Testis (tissue), 3 donors: ENCODE measurements around the gene C16orf78. TPM values are rescaled to one million over a fixed set of nuclear protein-coding genes. Genes with fewer than 3 reads are reported as not detected.

Experiments used
- DNase-seq: peaks from one replicate; pipeline ENCODE4 v3.0.0-alpha.2; 2019
- H3K27ac ChIP-seq, 2 donors: fragments of 200-600 bp; sonication (generic); one replicate each; pipeline ENCODE4 v1.5.1; 2019
- H3K27me3 ChIP-seq: fragments of 200-600 bp; sonication (generic); one replicate; pipeline ENCODE4 v1.5.1; 2019
- H3K36me3 ChIP-seq: fragments of 200-600 bp; sonication (generic); one replicate; pipeline ENCODE4 v1.5.1; 2017; ENCODE audit warnings: low read depth; ENCODE audit errors: missing control alignments
- H3K4me1 ChIP-seq: fragments of 200-600 bp; sonication (generic); one replicate; pipeline ENCODE4 v1.5.1; 2019
- H3K4me3 ChIP-seq, 2 donors: fragments of 200-600 bp; sonication (generic); one replicate each; pipeline ENCODE4 v1.5.1; 2017 to 2019
- H3K9me3 ChIP-seq: fragments of 200-600 bp; sonication (generic); one replicate; pipeline ENCODE4 v1.5.1; 2017
- POLR2A ChIP-seq: fragments of 450-650 bp; IDR thresholded peaks from one replicate; pipeline ENCODE4 v1.6.1; 2017; ENCODE audit warnings: antibody characterized with exemption, mild to moderate bottlenecking, moderate library complexity
- WGBS, 2 donors: methylation state at CpG; one replicate each; pipeline ENCODE4 v1.1.5; 2018; 5-methylcytosine and 5-hydroxymethylcytosine counted together
- intact Hi-C: fragments of 100-400 bp; cut with DNase I; formaldehyde crosslinking; loops from one replicate; pipeline ENCODE4 v1.15.1; 2023; ENCODE audit warnings: low total_unique reads
- polyA plus RNA-seq: library from polyadenylated mRNA; stranded (reverse); fragments of 350-450 nt; fragmentation: Illumina TruSeq; extraction: RNeasy Lipid Tissue Mini Kit (QIAGEN cat#74804); gene quantifications from one replicate; pipeline ENCODE4 v1.2.3, GENCODE V29; 2014; ENCODE audit warnings: low read depth, low replicate concordance; ENCODE audit not compliant: insufficient read depth
- total RNA-seq, 2 donors: library from RNA; depleted of rRNA; stranded (reverse); fragments of >200 nt; gene quantifications; one replicate each; pipeline ENCODE4 v1.2.3, GENCODE V29; 2016
- TF ChIP-seq, protein P1 (sequence below), 3 experiments: fragments of 450-650 bp in 2 of 3; fragments of 200-600 bp in 1 of 3; sonication (generic) in 1 of 3; IDR thresholded peaks; one replicate each; pipeline ENCODE4 v1.5.1; 2016 to 2019; ENCODE audit warnings: antibody characterized with exemption in 3 of 3, mild to moderate bottlenecking in 2 of 3, moderate library complexity in 1 of 3

Gene C16orf78
- total and polyA plus RNA-seq, 3 donors from 2014 or later: 5.3 to 33.2 (median 27.2) TPM

DNA sequence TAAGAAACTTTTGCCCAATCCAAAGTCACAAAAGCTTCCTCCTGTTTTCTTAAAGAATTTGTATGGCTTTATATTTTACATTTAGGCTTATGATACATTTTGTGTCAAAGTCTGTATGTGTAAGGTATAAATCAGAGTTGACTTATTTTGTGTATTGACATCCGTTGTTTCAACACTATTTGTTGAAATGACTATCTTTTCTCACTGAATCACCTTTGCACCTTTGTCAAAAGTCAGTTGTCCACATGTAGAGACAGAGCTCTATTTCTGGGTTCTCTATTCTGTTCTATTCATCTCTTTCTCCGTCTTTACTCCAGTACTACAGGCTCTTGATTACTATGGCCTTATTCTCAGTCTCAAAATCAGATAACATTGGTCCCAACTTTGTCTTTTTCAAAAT is 73.2 kb downstream of the C16orf78 start:
- Histone ChIP-seq H3K36me3 (no peaks in the 10 kb centered on the region), H3K9me3 (no peaks in the 10 kb centered on the region), H3K4me3 (no peak overlapping the region), H3K4me1 (no peaks in the 10 kb centered on the region), H3K27ac (no peak overlapping the region), H3K27me3 (no peaks in the 10 kb centered on the region)
- no peak for DNase-seq
- intact Hi-C loops: no loop called here
- TF ChIP-seq, protein P1, sequence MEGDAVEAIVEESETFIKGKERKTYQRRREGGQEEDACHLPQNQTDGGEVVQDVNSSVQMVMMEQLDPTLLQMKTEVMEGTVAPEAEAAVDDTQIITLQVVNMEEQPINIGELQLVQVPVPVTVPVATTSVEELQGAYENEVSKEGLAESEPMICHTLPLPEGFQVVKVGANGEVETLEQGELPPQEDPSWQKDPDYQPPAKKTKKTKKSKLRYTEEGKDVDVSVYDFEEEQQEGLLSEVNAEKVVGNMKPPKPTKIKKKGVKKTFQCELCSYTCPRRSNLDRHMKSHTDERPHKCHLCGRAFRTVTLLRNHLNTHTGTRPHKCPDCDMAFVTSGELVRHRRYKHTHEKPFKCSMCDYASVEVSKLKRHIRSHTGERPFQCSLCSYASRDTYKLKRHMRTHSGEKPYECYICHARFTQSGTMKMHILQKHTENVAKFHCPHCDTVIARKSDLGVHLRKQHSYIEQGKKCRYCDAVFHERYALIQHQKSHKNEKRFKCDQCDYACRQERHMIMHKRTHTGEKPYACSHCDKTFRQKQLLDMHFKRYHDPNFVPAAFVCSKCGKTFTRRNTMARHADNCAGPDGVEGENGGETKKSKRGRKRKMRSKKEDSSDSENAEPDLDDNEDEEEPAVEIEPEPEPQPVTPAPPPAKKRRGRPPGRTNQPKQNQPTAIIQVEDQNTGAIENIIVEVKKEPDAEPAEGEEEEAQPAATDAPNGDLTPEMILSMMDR (IDR thresholded peaks at IDR 0.05): no peak
- TF ChIP-seq POLR2A: no peak
- WGBS, 2 donors: 95 to 99% methylated on average over 2 of the region's 2 CpGs

Other genes starting within 250 kb of the C16orf78 start
- gene CBLN1, start 92.0 kb upstream of the C16orf78 start, total RNA-seq: 10 to 100 TPM; 13.7 to 35.4 TPM
- 57.8 TPM for gene CBLN1, start 92.0 kb upstream of the C16orf78 start, polyA plus RNA-seq